HG03460 (cell line): ENCODE data around the gene MICAL2.
A peak's percentile ranks its signal among the peaks of the same experiment; 100 is the strongest.

Experiments used
- ATAC-seq: cut with Tn5 transposase; IDR thresholded peaks from one replicate; pipeline ENCODE4 v1.9.1; 2021; ENCODE audit not compliant: unreplicated experiment

Gene MICAL2

GRCh38 chr11:12154871-12155668 lies 44.7 kb downstream of the MICAL2 start:
- ATAC-seq: no peak

GRCh38 chr11:12155696-12156095 lies 45.3 kb downstream of the MICAL2 start:
- ATAC-seq: no peak

DNA sequence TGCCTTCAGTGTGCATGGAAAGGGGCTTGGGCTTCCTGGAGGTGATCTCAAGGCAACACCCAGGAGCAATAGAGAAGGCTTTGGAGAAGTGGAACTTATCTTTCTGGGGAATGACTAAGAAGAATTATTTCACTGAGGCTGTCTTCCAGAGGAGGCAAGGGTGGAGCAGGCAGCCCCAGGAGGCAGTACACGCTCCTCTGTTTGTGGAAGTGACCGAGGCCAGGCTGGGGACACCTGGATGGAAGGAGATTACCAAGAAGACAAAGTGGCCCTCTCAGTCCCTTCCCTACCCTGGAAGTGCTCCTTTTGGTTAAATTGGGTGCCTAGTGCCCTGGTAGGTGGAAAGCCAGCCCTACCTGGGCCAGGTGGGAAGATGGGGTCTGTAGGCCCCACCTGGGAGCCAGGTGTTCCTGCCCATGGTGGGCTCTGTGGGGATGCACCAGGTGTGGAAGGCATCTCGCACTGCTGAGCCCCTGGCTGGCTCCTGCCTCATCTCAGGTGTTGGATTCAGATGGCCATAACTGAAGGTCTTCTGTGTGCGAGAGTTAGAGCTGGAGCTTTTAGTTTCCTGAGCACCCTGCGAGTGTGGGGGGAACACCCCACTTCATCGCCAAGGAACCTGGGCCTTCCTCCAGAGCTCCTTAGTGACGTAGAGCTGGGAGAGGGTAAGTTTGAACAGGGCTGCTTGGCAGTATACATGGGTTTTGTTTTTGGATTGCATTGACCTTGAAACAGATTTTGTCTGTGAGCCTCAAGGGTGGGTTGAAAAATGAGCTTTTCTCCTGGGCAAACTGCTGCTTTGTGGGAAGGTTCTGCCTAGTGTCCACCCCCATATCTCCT lies 46.1 kb downstream of the MICAL2 start:
- no peak for ATAC-seq

GRCh38 chr11:12157241-12157661 lies 46.9 kb downstream of the MICAL2 start:
- ATAC-seq: no peak

DNA sequence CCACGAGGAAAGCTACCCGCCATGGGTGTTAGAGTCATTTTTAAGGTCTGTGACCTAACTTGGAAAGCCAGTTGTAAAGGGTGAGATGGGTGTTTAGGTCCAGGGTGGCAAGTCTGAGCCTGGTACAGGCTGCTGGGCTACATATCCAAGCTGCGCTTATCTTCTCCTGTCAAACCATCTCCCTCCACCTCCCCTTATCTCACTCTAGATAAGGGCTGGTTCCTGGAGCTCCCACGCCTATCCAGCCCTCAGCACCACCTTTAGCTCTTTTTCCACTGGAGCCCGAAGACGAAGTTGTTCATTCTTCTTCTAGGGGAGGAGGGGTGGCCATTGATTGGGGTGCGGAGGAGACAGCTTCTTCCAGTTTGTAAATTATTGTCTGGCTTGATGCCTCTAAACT lies 48.5 kb downstream of the MICAL2 start:
- ATAC-seq: no peak

DNA sequence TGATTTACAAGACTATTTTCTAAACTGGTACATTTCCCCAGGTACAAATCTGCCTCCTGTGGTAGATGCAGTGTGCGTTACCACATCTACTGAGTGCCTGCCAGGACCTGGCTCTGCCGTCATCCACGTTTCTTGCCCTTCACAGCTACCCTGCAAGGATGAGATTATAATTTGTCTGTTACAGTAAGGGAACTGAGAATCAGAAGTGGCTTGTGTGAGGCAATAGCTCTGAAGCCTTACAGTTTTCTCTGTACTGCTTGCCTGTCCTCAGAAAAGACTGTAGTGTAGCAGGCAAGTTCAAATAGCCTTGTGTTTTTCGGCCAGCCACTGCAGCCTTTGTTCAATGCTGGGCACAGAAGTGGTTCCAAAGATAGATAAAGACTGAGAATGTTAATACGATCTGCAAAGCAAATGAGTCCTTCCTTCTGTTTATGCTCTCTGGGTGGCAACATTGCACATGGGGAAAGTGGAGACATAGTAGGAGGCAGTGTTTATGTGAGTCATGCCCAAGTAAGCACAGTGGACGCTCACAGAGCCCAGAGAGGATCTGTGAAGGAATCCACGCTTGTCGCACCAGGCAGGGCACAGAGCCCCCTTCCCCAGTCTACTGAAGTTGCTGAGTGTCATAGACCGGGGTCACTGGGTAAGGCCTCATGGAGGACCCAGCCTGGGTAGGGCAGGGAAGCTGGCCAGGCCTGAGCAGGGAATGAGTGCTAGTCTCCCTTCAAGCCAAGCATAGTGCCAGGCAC lies 49.1 kb downstream of the MICAL2 start:
- no peak for ATAC-seq

DNA sequence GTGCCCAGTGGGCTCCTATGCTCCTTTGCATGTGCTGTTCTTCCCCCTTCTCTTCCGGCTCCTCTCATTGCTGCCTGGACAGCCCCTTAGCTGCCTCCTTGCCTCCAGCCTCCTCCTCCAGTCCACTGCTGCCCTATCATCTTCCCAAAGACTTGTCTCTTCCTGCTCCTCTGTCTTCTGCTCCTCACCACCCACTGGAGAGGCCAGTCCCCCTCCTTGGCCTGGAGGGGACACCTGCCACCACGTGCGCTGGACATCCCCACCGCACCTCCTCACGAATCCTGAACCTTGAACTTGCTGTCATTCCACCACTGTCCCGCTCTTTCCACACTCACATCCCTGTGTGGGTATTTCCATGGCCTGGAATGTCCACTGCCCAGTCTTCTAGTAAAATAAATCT lies 49.8 kb downstream of the MICAL2 start:
- no peak for ATAC-seq

DNA sequence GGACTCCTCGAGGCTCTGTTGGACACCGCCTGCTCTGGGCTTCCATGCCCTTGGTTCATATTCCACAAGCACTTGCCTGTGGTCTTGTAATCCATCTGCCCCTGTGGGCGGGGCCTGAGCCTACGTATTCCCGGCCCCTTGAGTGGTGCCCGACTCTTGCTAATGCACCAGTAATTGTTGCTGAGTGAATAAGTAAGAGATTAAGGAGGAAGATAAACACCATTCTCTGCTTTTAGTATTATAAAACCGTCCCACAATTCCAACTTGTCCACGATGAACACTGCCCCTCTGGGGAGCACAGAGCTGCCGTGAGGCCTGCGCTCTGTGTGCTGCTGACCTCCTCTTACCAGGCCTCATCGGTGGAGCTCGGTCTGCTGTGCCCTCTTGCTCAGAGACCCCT lies 50.3 kb downstream of the MICAL2 start:
- ATAC-seq: no peak

DNA sequence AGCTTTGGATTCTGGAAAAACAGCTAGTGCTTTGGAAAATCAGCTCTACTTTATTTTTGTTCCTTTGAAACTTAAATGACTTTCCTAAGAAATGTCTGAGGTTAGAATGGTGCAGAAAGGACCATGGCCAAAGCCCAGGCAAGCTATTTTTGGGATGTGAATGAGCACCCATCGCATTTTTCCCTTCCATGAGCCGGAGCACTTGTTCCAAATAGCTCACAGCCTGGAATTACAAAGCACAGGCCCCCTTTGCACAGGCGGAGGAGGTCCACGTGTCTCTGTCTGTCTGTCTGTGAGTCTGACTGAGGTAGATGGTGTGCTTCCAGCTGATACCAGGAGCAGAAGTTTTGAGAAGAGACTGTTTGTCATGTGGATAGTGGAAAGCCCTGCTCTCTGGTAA lies 50.7 kb downstream of the MICAL2 start:
- no peak for ATAC-seq

DNA sequence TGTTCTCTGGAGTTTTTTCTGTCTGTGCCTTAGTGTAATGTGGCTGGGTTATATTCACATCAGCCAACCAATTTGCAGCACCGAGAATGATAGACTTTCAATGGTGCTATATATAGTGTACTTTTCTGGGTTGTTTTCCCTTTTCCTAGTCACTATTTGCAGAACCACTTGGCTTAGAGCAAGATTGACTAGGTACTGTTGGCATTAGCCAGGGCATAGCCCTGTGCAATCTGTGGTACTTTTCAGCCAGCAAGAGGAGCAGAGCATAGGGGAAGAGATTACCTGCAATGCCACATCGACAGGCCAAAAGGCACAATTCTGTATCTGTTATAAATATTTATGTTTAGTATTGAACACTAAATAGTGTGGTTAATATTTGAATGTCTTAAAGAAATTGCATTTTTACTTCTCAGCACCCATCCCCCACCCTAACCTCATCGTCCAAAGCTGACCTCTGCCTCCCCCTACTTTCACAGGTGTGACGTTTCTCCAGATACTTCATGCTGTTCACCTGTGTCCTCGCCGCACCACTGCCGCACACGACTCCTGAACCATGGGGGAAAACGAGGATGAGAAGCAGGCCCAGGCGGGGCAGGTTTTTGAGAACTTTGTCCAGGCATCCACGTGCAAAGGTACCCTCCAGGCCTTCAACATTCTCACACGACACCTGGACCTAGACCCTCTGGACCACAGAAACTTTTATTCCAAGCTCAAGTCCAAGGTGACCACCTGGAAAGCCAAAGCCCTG lies 51.4 kb downstream of the MICAL2 start:
- ATAC-seq: no peak

GRCh38 chr11:12162652-12163051 lies 52.3 kb downstream of the MICAL2 start:
- no peak for ATAC-seq

GRCh38 chr11:12163181-12163941 lies 53.0 kb downstream of the MICAL2 start:
- no peak for ATAC-seq

DNA sequence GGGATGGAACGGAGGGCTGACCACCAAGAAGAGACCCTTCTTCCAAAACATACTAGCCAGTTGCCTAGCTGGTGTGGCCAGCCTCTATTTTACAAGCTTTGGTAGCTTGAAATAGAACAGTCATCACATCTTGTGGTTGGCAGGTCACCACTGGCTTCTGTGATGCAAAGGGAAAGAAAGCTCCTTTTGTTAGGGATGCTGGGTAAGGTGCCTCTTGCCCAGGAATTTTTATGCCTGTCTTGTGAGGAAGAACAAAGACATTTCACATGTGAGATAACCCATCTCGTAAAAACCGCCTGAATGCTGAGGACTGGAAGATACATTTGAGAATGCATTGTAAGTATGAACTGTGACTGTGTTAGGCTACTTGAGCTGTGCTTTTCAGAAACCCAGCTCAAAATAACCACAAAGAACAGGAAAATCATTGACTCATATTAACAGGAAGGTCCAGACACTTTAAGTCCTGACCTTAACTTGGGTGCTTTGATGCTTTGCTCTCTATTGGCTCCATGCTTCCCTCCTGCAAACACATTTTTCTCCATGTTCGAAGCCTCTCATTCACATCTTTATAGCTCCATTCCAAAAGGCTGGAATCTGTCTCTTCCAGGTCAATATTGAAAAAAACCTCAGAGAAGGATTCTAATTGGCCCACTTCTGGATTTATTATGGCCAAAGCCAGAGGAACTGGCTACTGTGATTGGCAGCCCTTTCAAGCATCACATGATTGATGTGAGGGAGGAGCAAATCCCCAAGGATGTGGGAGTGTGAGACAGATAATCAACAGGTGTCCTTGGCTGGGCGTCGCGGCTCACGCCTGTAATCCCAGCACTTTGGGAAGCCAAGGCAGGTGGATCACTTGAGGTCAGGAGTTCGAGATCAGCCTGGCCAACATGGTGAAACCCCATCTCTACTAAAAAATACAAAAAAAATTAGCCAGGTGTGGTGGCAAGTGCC lies 53.9 kb downstream of the MICAL2 start:
- ATAC-seq: peak; percentile 49

DNA sequence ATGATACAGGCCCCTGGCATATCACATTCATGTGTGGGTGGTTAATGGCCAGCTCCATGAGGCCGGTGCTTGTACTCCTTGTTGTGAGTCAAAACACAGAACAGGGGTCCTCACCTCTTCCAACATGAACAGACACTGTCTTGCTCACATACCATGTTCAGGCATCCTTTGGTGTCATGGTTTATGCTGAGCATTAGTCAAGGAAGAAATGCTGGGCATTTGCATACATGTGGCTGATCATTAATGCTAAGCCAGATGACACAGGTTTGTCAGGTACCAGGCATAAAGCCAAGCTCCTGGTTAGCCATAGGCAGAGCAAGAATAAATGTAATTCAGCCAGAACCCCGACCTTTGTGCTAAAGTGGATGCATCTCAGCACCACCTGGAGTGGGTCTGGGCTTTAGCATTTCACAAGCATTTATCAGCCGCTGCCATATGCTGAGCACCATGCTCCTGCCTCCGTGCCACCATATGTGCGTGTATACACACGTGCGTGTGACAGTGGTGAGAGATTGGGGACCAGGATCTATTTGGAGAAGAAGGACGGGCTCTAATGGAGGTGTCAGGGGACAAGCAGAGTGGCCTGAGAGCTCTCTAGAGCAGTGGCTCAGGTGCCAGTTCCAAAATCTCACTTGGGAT lies 55.0 kb downstream of the MICAL2 start:
- no peak for ATAC-seq

GRCh38 chr11:12166299-12167060 lies 56.1 kb downstream of the MICAL2 start:
- no peak for ATAC-seq

- no peak for ATAC-seq
Observed at GRCh38 chr11:12167061-12168000, 56.9 kb downstream of the MICAL2 start.

- no peak for ATAC-seq
Observed at GRCh38 chr11:12168114-12168513, 57.7 kb downstream of the MICAL2 start.
